Right atrium auricular region (tissue), 2 donors: ENCODE data around the gene PHF19. TPM values are rescaled to one million over a fixed set of nuclear protein-coding genes. Genes with fewer than 3 reads are reported as not detected.

ENCODE experiments used
- DNase-seq: peaks from one replicate; pipeline ENCODE4 v3.0.0-alpha.2; 2019; ENCODE audit warnings: low spot score
- H3K27ac ChIP-seq, 2 donors: fragments of 200-600 bp; sonication (generic); 1 replicate in 1 of 2; 2 replicates in 1 of 2; pipeline ENCODE4 v1.5.1; 2016 to 2019
- H3K27me3 ChIP-seq, 2 donors: fragments of 200-600 bp; sonication (generic); one replicate each; pipeline versions ENCODE4 v1.5.1 to v1.6.0; 2017 to 2019
- H3K36me3 ChIP-seq: fragments of 200-600 bp; sonication (generic); one replicate; pipeline ENCODE4 v1.5.1; 2016
- H3K4me1 ChIP-seq, 2 donors: fragments of 200-600 bp; sonication (generic); one replicate each; pipeline versions ENCODE4 v1.5.1 to v1.6.0; 2017 to 2019
- H3K4me3 ChIP-seq, 2 donors: fragments of 200-600 bp; sonication (generic); 1 replicate in 1 of 2; 2 replicates in 1 of 2; pipeline ENCODE4 v1.5.1; 2017 to 2019; ENCODE audit warnings: mild to moderate bottlenecking in 1 of 2, moderate library complexity in 1 of 2
- H3K9me3 ChIP-seq, 2 donors: fragments of 200-600 bp; sonication (generic); one replicate each; pipeline ENCODE4 v1.5.1; 2019
- CTCF ChIP-seq, 2 donors: fragments of 200-600 bp; sonication (generic); IDR thresholded peaks; one replicate each; pipeline ENCODE4 v1.5.1; 2019; ENCODE audit warnings: antibody characterized with exemption in 2 of 2
- total RNA-seq, 2 donors: library from RNA; depleted of rRNA; stranded (reverse); fragments of >200 nt; gene quantifications; one replicate each; pipeline ENCODE4 v1.1.0, GENCODE V29; 2016

Gene PHF19
- total RNA-seq, 2 donors from 2014 or later = 11.9 to 13.9 TPM

- Histone ChIP-seq H3K27me3 (no peaks in the 10 kb centered on the region), H3K9me3 (no peaks in the 10 kb centered on the region), H3K36me3 (no peaks in the 10 kb centered on the region), H3K4me3 (no peak overlapping the region), H3K4me1 (peaks cover 0 to 8% of the 10 kb centered on the region in 2 donors), H3K27ac (no peak overlapping the region)
- DNase-seq = no peak
- no peak for TF ChIP-seq CTCF (IDR thresholded peaks at IDR 0.05)
Observed at GRCh38 chr9:120901755-120902568, 25.0 kb upstream of the PHF19 start.

- no peak overlapping the region for H3K27ac ChIP-seq
- H3K36me3 ChIP-seq = no peaks in the 10 kb centered on the region
- no peak overlapping the region for H3K4me3 ChIP-seq
- DNase-seq = no peak
- TF ChIP-seq CTCF (IDR thresholded peaks at IDR 0.05) = no peak
- no peaks in the 10 kb centered on the region for H3K27me3 ChIP-seq
- H3K9me3 ChIP-seq = no peaks in the 10 kb centered on the region
- peaks cover 0 to 11% of the 10 kb centered on the region in 2 donors for H3K4me1 ChIP-seq
Observed at GRCh38 chr9:120900824-120901223, 23.8 kb upstream of the PHF19 start.

GRCh38 chr9:120899490-120900068 is 22.6 kb upstream of the PHF19 start:
- Histone ChIP-seq H3K9me3 (no peaks in the 10 kb centered on the region), H3K4me1 (peaks cover 0 to 17% of the 10 kb centered on the region in 2 donors), H3K27me3 (no peaks in the 10 kb centered on the region), H3K36me3 (no peaks in the 10 kb centered on the region), H3K27ac (no peak overlapping the region), H3K4me3 (no peak overlapping the region)
- TF ChIP-seq CTCF (IDR thresholded peaks at IDR 0.05) = no peak
- no peak for DNase-seq

GRCh38 chr9:120898396-120898795 is 21.4 kb upstream of the PHF19 start:
- Histone ChIP-seq H3K36me3 (no peaks in the 10 kb centered on the region), H3K4me1 (peaks cover 0 to 27% of the 10 kb centered on the region in 2 donors)
- DNase-seq = no peak

GRCh38 chr9:120895951-120896350 is 19.0 kb upstream of the PHF19 start:
- Histone ChIP-seq H3K27ac (no peak overlapping the region), H3K4me1 (peaks cover 0 to 27% of the 10 kb centered on the region in 2 donors), H3K27me3 (no peaks in the 10 kb centered on the region), H3K4me3 (no peak overlapping the region), H3K9me3 (no peaks in the 10 kb centered on the region), H3K36me3 (no peaks in the 10 kb centered on the region)
- TF ChIP-seq CTCF (IDR thresholded peaks at IDR 0.05) = no peak
- no peak for DNase-seq

More at GRCh38 chr9:120898396-120898795, 21.4 kb upstream of the PHF19 start:
- no peak for TF ChIP-seq CTCF (IDR thresholded peaks at IDR 0.05)
- no peaks in the 10 kb centered on the region for H3K27me3 ChIP-seq
- no peaks in the 10 kb centered on the region for H3K9me3 ChIP-seq
- H3K4me3 ChIP-seq = no peak overlapping the region
- H3K27ac ChIP-seq = no peak overlapping the region
